Lower lobe of right lung (tissue), 2 donors: Measurements from ENCODE around the gene PRKG1. TPM values are rescaled to one million over a fixed set of nuclear protein-coding genes. Genes with fewer than 3 reads are reported as not detected.

Experiments
- ATAC-seq, 2 donors: fragments of 200-7000 bp; cut with Tn5 transposase; one replicate each; pipeline ENCODE4 v1.9.1; 2020 to 2022; ENCODE audit warnings: mild to moderate bottlenecking in 2 of 2, moderate library complexity in 2 of 2
- DNase-seq: peaks from one replicate; pipeline ENCODE4 v3.0.0-alpha.2; 2020
- H3K27ac ChIP-seq: fragments of 200-600 bp; one replicate; pipeline ENCODE4 v1.8.0; 2022
- H3K27me3 ChIP-seq: fragments of 200-600 bp; one replicate; pipeline ENCODE4 v1.8.0; 2022; ENCODE audit warnings: low read depth
- H3K36me3 ChIP-seq: fragments of 200-600 bp; one replicate; pipeline ENCODE4 v1.8.0; 2022; ENCODE audit warnings: mild to moderate bottlenecking
- H3K4me1 ChIP-seq: fragments of 200-600 bp; one replicate; pipeline ENCODE4 v1.8.0; 2022
- H3K4me3 ChIP-seq: fragments of 200-600 bp; one replicate; pipeline ENCODE4 v1.8.0; 2022; ENCODE audit warnings: mild to moderate bottlenecking
- H3K9me3 ChIP-seq: fragments of 200-600 bp; one replicate; pipeline ENCODE4 v1.8.0; 2022
- CTCF ChIP-seq: fragments of 200-600 bp; IDR thresholded peaks from one replicate; pipeline ENCODE4 v1.8.0; 2022; ENCODE audit warnings: antibody characterized with exemption, mild to moderate bottlenecking
- intact Hi-C: fragments of 100-400 bp; cut with DNase I; formaldehyde crosslinking; loops from one replicate; pipeline ENCODE4 v1.11.0; 2022
- total RNA-seq: library from RNA; stranded (reverse); fragmentation: NEBNext Ultra II Directional; extraction: Animal tissue kit (Norgen Biotek cat#: 25700); gene quantifications from one replicate; pipeline ENCODE4 v1.2.1, GENCODE V29; 2021
- donor health status: DM: no; HTN: yes; CAD: no; lungs with severe emphysema.

Gene PRKG1
- total RNA-seq, 1 donor from 2014 or later: 23.6 TPM

GRCh38 chr10:51806079-51806835, 732.0 kb downstream of the PRKG1 start:
- no peak for ATAC-seq
- no peak for TF ChIP-seq CTCF
- H3K27me3 ChIP-seq: no peaks in the 10 kb centered on the region
- no peak for DNase-seq
- intact Hi-C loops: no loop called here
- no peak overlapping the region for H3K4me3 ChIP-seq
- H3K9me3 ChIP-seq: no peaks in the 10 kb centered on the region
- no peaks in the 10 kb centered on the region for H3K4me1 ChIP-seq
- H3K36me3 ChIP-seq: no peaks in the 10 kb centered on the region
- H3K27ac ChIP-seq: no peak overlapping the region

DNA sequence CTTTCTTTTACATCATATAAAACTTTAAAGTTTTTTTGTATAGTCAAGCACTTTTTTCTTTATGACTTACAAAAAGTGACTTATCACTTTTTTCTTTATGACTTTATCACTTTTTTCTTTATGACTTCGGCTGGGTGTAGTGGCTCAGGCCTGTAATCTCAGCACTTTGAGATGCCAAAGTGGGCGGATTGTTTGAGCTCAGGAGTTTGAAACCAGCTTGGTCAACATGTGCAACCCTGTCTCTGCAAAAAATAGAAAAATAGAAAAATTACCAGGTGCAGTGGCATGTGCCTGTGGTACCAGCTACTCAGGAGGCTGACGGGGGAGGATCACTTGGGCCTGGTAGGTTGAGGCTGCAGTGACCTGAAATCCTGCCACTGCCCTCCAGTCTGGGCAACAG, 733.9 kb downstream of the PRKG1 start:
- ATAC-seq: no peak
- DNase-seq: no peak
- H3K36me3 ChIP-seq: no peaks in the 10 kb centered on the region
- no peaks in the 10 kb centered on the region for H3K4me1 ChIP-seq
- no peaks in the 10 kb centered on the region for H3K9me3 ChIP-seq
- no peak overlapping the region for H3K4me3 ChIP-seq
- intact Hi-C loops: no loop called here
- no peak overlapping the region for H3K27ac ChIP-seq
- H3K27me3 ChIP-seq: no peaks in the 10 kb centered on the region
- TF ChIP-seq CTCF: no peak

- TF ChIP-seq CTCF: no peak
- no peaks in the 10 kb centered on the region for H3K4me1 ChIP-seq
- H3K36me3 ChIP-seq: no peaks in the 10 kb centered on the region
- H3K4me3 ChIP-seq: no peak overlapping the region
- no peak overlapping the region for H3K27ac ChIP-seq
- no peaks in the 10 kb centered on the region for H3K27me3 ChIP-seq
- ATAC-seq (no peak), DNase-seq (no peak)
- no peaks in the 10 kb centered on the region for H3K9me3 ChIP-seq
- intact Hi-C loops: no loop called here
Measured at GRCh38 chr10:51815723-51816122, 741.4 kb downstream of the PRKG1 start.

GRCh38 chr10:51821045-51821444, 746.8 kb downstream of the PRKG1 start:
- TF ChIP-seq CTCF: no peak
- ATAC-seq (no peak), DNase-seq (no peak)
- H3K4me3 ChIP-seq: no peak overlapping the region
- no peaks in the 10 kb centered on the region for H3K27me3 ChIP-seq
- H3K27ac ChIP-seq: no peak overlapping the region
- no peaks in the 10 kb centered on the region for H3K9me3 ChIP-seq
- H3K36me3 ChIP-seq: no peaks in the 10 kb centered on the region
- no peaks in the 10 kb centered on the region for H3K4me1 ChIP-seq
- intact Hi-C loops: no loop called here

DNA sequence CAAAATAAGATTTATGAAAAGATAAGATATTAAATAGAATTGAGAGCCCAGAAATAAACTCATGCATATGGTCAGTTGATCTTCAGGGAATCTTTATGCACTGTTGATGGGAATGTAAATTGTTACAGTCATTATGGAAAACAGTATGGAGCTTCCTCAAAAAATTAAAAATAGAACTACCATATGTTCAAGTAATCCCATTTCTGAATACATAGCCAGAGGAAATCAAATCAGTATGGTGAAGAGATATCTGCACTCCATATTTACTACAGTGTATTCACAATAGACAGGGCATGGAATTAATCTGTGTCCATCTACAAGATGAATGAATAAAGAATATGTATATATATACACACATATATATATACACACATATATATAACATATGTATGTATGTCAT, 747.5 kb downstream of the PRKG1 start:
- no peaks in the 10 kb centered on the region for H3K4me1 ChIP-seq
- intact Hi-C loops: no loop called here
- H3K36me3 ChIP-seq: no peaks in the 10 kb centered on the region
- no peak overlapping the region for H3K27ac ChIP-seq
- H3K27me3 ChIP-seq: no peaks in the 10 kb centered on the region
- H3K4me3 ChIP-seq: no peak overlapping the region
- ATAC-seq (no peak), DNase-seq (no peak)
- TF ChIP-seq CTCF: no peak
- no peaks in the 10 kb centered on the region for H3K9me3 ChIP-seq
